Measurements from ENCODE around the gene ASPSCR1. TPM values are rescaled to one million over a fixed set of nuclear protein-coding genes. Genes with fewer than 3 reads are reported as not detected.

The ASPSCR1 gene
- total RNA-seq, 6 donors from 2014 or later: 26.0 to 96.4 (median 56.1) TPM

DNA sequence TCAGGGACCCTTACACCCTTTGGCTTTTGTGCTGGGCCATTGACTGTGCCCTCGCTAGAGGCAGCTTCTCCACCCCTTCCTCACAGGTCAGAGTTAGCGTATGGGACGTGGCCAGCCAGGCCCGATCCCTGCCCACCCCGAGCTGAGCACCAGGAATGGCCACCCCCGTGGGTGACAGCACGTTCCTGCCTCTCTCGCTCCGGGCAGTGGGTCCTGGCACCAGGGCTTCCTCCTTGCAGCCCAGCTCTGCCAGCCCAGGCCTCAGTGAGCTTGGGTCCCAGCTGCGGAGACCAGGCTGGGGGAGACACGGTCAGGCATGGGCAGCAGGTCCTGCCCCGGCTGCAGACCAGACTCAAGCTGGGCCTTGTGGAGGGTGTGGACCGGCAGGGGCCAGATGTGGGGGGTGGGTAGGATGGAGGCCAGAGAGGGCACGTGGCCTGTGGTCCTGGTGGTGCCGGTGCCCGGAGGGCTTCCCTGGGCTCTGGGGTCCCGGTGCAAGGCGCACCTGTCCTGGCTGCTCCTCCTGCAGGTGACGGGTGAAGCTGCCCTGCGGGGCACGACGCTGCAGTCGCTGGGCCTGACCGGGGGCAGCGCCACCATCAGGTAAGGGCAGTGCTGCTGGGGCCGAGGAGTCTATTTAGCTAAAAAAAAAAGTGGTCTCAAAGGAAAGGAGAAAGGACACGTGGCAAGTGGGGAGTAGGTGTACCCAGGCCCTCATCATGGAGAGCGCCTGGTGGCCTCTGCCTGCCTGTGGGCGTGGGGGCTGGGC, 18.2 kb downstream of the ASPSCR1 start:
- peaks cover 21 to 57% (median 47%) of the 10 kb centered on the region in 4 donors for H3K4me1 ChIP-seq
- no peak overlapping the region for H3K4me3 ChIP-seq
- DNase-seq (peak in 1 of 2 donors; percentile 60), ATAC-seq (ENCODE audit: low FRiP score in 2 of 2) (no peak)
- H3K27ac ChIP-seq: peak overlapping the region in 2 of 4 donors; percentile 24 to 68
- peaks cover 0 to 13% (median 8%) of the 10 kb centered on the region in 4 donors for H3K36me3 ChIP-seq
- WGBS, 2 donors: 92 to 95% methylated on average over 17 to 27 of the region's 29 CpGs
- H3K27me3 ChIP-seq: no peaks in the 10 kb centered on the region
- no peak for TF ChIP-seq POLR2A (IDR thresholded peaks at IDR 0.05)
- TF ChIP-seq EP300 (IDR thresholded peaks at IDR 0.05): no peak
- no peak for TF ChIP-seq CTCF (IDR thresholded peaks at IDR 0.05)
- no peak for TF ChIP-seq POLR2AphosphoS5 (IDR thresholded peaks at IDR 0.05)
- H3K9me3 ChIP-seq: no peaks in the 10 kb centered on the region

DNA sequence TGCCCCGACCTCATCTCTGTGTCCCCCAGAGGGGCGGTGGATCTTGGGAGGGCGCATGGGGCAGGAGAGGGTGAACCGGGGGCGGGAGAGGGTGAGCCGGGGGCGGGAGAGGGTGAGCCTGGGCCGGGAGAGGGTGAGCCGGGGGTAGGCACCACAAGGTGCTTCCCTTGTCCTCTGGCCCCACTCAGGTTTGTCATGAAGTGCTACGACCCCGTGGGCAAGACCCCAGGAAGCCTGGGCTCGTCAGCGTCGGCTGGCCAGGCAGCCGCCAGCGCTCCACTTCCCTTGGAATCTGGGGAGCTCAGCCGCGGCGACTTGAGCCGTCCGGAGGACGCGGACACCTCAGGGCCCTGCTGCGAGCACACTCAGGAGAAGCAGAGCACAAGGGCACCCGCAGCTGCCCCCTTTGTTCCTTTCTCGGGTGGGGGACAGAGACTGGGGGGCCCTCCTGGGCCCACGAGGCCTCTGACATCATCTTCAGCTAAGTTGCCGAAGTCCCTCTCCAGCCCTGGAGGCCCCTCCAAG, 18.9 kb downstream of the ASPSCR1 start:
- Histone ChIP-seq H3K27me3 (no peaks in the 10 kb centered on the region), H3K36me3 (peaks cover 0 to 13% (median 8%) of the 10 kb centered on the region in 4 donors), H3K27ac (no peak overlapping the region), H3K9me3 (no peaks in the 10 kb centered on the region), H3K4me3 (no peak overlapping the region), H3K4me1 (peaks cover 15 to 51% (median 41%) of the 10 kb centered on the region in 4 donors)
- ATAC-seq (ENCODE audit: low FRiP score in 2 of 2) (no peak), DNase-seq (peak in 1 of 2 donors; percentile 59)
- TF ChIP-seq EP300 (IDR thresholded peaks at IDR 0.05): no peak
- TF ChIP-seq POLR2A (IDR thresholded peaks at IDR 0.05): no peak
- no peak for TF ChIP-seq CTCF (IDR thresholded peaks at IDR 0.05)
- TF ChIP-seq POLR2AphosphoS5 (IDR thresholded peaks at IDR 0.05): no peak
- 92 to 93% methylated on average over 24 to 27 of the region's 28 CpGs for WGBS, 2 donors

DNA sequence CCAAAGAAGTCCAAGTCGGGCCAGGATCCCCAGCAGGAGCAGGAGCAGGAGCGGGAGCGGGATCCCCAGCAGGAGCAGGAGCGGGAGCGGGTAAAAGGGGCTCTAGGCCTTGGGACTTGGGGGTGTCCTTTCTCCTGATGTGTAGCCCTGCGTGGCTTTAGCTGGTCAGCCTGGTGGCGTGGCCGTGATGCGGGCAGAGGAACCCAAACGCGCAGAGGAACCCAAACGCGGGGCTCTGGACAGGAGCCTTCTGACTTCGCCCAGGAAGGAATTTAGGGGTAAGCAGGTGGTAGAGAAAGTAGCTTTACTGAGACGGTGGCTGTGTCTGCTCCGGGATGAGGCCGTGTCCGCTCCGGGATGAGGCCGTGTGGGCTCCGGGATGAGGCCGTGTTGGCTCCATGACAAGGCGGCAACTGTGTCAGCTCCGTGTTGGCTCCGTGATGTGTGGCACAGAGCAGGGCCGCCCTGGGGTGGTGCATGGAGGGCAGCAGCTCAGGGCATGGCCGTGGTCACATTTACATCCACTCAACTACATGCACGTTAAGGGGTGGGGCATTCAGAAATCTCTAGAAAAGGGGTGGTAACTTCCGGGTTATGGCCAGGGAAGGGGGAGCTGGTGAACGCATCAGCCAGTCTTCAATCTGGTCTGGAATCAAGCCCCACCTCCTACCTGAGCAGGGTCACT, 19.5 kb downstream of the ASPSCR1 start:
- ATAC-seq (ENCODE audit: low FRiP score in 2 of 2) (no peak), DNase-seq (peak in 1 of 2 donors; percentile 63)
- 93% methylated on average over 29 to 30 of the region's 30 CpGs for WGBS, 2 donors
- no peak overlapping the region for H3K27ac ChIP-seq
- no peaks in the 10 kb centered on the region for H3K9me3 ChIP-seq
- peaks cover 0 to 13% (median 8%) of the 10 kb centered on the region in 4 donors for H3K36me3 ChIP-seq
- TF ChIP-seq EP300 (IDR thresholded peaks at IDR 0.05) (no peak), POLR2AphosphoS5 (IDR thresholded peaks at IDR 0.05) (no peak), POLR2A (IDR thresholded peaks at IDR 0.05) (no peak), CTCF (IDR thresholded peaks at IDR 0.05) (no peak)
- peaks cover 11 to 45% (median 36%) of the 10 kb centered on the region in 4 donors for H3K4me1 ChIP-seq
- H3K4me3 ChIP-seq: no peak overlapping the region
- no peaks in the 10 kb centered on the region for H3K27me3 ChIP-seq

GRCh38 chr17:81998212-81998611, 20.8 kb downstream of the ASPSCR1 start:
- peaks cover 0 to 13% (median 8%) of the 10 kb centered on the region in 4 donors for H3K36me3 ChIP-seq
- ATAC-seq (ENCODE audit: low FRiP score in 2 of 2) (no peak), DNase-seq (no peak)

More at GRCh38 chr17:81998212-81998611, 20.8 kb downstream of the ASPSCR1 start:
- no peak overlapping the region for H3K4me3 ChIP-seq
- H3K27me3 ChIP-seq: no peaks in the 10 kb centered on the region
- peaks cover 4 to 33% (median 25%) of the 10 kb centered on the region in 4 donors for H3K4me1 ChIP-seq
- no peak for TF ChIP-seq CTCF (IDR thresholded peaks at IDR 0.05)
- no peak for TF ChIP-seq POLR2AphosphoS5 (IDR thresholded peaks at IDR 0.05)
- no peak for TF ChIP-seq POLR2A (IDR thresholded peaks at IDR 0.05)
- no peak for TF ChIP-seq EP300 (IDR thresholded peaks at IDR 0.05)
- WGBS, 2 donors: 77 to 86% methylated on average over 7 of the region's 7 CpGs
- no peaks in the 10 kb centered on the region for H3K9me3 ChIP-seq
- no peak overlapping the region for H3K27ac ChIP-seq

All from upper lobe of left lung (tissue), 6 donors.